ENCODE results near the gene C16orf89.

Gene C16orf89

GRCh38 chr16:5006348-5007193 is 59.2 kb downstream of the C16orf89 start:
- TF ChIP-seq CTCF (conservative IDR thresholded peaks at IDR 0.05): no peak
- H3K27ac ChIP-seq: no peak overlapping the region

- no peak for TF ChIP-seq CTCF (conservative IDR thresholded peaks at IDR 0.05)
- no peak overlapping the region for H3K27ac ChIP-seq
Observed at GRCh38 chr16:5005916-5006315, 59.8 kb downstream of the C16orf89 start.

GRCh38 chr16:5004311-5004710 is 61.4 kb downstream of the C16orf89 start:
- no peak overlapping the region for H3K27ac ChIP-seq
- no peak for TF ChIP-seq CTCF (conservative IDR thresholded peaks at IDR 0.05)

GRCh38 chr16:5003828-5004227 is 61.9 kb downstream of the C16orf89 start:
- TF ChIP-seq CTCF (conservative IDR thresholded peaks at IDR 0.05): no peak
- no peak overlapping the region for H3K27ac ChIP-seq

GRCh38 chr16:5003211-5003610 is 62.5 kb downstream of the C16orf89 start:
- H3K27ac ChIP-seq: no peak overlapping the region
- TF ChIP-seq CTCF (conservative IDR thresholded peaks at IDR 0.05): no peak

- no peak for TF ChIP-seq CTCF (conservative IDR thresholded peaks at IDR 0.05)
- no peak overlapping the region for H3K27ac ChIP-seq
Observed at GRCh38 chr16:5002699-5003143, 63.0 kb downstream of the C16orf89 start.

- no peak overlapping the region for H3K27ac ChIP-seq
- no peak for TF ChIP-seq CTCF (conservative IDR thresholded peaks at IDR 0.05)
Observed at GRCh38 chr16:5001986-5002385, 63.8 kb downstream of the C16orf89 start.

All from VCaP (cell line).